Transverse colon (tissue), 4 donors: ENCODE results near the gene SELENOO.

Experiments used
- EP300 ChIP-seq: sonication (generic); formaldehyde crosslinking; IDR thresholded peaks from one replicate; pipeline ENCODE4 v1.6.1; 2017; ENCODE audit warnings: antibody characterized with exemption, low read depth
- POLR2A ChIP-seq: fragments of 450-650 bp; IDR thresholded peaks from one replicate; pipeline ENCODE4 v1.6.1; 2016; ENCODE audit warnings: antibody characterized with exemption, mild to moderate bottlenecking, moderate library complexity
- POLR2AphosphoS5 ChIP-seq, 3 donors: sonication (generic); formaldehyde crosslinking; IDR thresholded peaks; one replicate each; pipeline ENCODE4 v1.6.1; 2016; ENCODE audit warnings: antibody characterized with exemption in 3 of 3
- TF ChIP-seq, protein P1 (sequence below), 5 experiments: fragments of 200-600 bp in 3 of 5; fragments of 450-650 bp in 2 of 5; sonication (generic) in 3 of 5; IDR thresholded peaks; 1 replicate in 2 of 5; 2 replicates in 3 of 5; pipeline ENCODE4 v1.5.1; 2016 to 2017; ENCODE audit warnings: antibody characterized with exemption in 5 of 5, inconsistent platforms in 3 of 5, mild to moderate bottlenecking in 2 of 5, moderate library complexity in 1 of 5

DNA sequence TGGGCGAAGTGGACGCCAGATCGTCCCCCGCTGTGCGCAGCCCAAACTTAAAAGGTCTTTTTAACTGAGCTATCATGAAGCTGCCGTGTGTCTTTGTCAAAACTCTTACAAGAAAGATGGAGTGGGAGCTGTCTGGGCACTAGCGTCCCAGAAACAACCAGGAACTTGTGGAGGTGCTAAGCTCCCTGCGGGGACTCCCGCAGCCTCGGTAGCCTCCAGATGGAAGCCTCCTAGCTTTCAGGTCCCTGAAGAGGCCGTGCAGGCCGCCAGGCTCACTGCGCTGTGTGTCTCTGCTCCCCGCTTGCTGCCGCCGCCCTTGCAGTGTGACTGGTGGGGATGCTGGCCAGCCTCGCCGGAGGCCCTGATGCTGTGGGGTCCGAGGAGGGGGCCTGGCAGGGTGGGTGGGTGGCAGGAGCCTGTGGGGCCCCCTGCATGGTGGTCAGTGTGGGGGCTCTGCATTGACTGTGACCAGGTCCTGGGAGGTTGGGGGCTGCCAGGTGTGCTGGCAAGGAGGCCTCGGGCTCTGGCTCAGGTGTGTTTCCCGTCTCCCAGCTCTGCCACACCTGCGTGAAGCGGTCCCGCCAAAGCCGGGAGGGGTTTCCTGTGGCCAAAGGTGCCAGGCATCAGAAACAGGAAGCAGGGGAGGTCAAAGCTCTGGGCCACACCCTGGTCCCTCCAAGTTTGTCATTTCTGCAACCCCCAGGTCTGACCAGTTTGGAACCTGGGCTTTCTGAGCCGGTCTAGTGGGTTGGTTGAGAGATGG is 13.9 kb upstream of the SELENOO start:
- TF ChIP-seq EP300 (no peak), POLR2A (peak; percentile 24), POLR2AphosphoS5 (IDR thresholded peaks at IDR 0.05) (no peak)
- TF ChIP-seq, protein P1, sequence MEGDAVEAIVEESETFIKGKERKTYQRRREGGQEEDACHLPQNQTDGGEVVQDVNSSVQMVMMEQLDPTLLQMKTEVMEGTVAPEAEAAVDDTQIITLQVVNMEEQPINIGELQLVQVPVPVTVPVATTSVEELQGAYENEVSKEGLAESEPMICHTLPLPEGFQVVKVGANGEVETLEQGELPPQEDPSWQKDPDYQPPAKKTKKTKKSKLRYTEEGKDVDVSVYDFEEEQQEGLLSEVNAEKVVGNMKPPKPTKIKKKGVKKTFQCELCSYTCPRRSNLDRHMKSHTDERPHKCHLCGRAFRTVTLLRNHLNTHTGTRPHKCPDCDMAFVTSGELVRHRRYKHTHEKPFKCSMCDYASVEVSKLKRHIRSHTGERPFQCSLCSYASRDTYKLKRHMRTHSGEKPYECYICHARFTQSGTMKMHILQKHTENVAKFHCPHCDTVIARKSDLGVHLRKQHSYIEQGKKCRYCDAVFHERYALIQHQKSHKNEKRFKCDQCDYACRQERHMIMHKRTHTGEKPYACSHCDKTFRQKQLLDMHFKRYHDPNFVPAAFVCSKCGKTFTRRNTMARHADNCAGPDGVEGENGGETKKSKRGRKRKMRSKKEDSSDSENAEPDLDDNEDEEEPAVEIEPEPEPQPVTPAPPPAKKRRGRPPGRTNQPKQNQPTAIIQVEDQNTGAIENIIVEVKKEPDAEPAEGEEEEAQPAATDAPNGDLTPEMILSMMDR (IDR thresholded peaks at IDR 0.05), result no peak
